ENCODE measurements around the gene ACSS1.

- TF ChIP-seq TCF7 (CRISPR knock-in tag; IDR thresholded peaks at IDR 0.05; ENCODE audit: low read depth) (no peak), CTCF (IDR thresholded peaks at IDR 0.05) (no peak), SMAD3 (CRISPR knock-in tag; IDR thresholded peaks at IDR 0.05; ENCODE audit: borderline replicate concordance) (no peak), RELA (CRISPR knock-in tag; IDR thresholded peaks at IDR 0.05; ENCODE audit: borderline replicate concordance) (no peak), ZBTB21 (CRISPR knock-in tag; IDR thresholded peaks at IDR 0.05; ENCODE audit: borderline replicate concordance) (no peak), NFE2L1 (CRISPR knock-in tag; IDR thresholded peaks at IDR 0.05) (no peak)
These were observed 89.6 kb downstream of the ACSS1 start for GRCh38 chr20:24968278-24968800.

All from WTC11 (cell line).